22Rv1 (cell line): ENCODE data around the gene PTH2.

ENCODE experiments used
- ZFX ChIP-seq: fragments of 450-650 bp; IDR thresholded peaks from 2 replicates; pipeline ENCODE4 v1.6.1; 2017; ENCODE audit warnings: antibody characterized with exemption, borderline replicate concordance
- TF ChIP-seq, protein P1 (sequence below): fragments of 450-650 bp; IDR thresholded peaks from 2 replicates; pipeline ENCODE4 v1.5.1; 2017; ENCODE audit warnings: mild to moderate bottlenecking

DNA sequence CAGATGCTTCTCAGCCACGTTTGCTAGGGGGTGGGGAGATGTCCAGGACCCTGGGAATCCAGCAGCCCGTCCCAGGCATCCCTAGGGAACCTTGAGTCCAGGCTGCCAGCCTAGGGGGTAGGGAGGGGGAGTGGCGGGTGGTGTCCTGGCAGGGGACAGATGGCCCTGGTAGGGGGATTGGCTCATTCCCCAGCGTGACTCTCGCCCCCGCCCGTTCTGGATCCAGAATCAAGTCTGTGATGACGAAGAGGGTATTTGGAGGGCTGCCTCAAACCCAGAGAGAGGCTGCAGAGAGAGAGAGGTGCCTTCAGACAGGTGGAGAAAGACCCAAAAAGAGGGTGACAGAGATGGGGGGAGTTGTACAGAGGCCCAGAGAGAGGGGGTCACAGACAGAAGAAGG, 14.0 kb upstream of the PTH2 start:
- TF ChIP-seq, protein P1, sequence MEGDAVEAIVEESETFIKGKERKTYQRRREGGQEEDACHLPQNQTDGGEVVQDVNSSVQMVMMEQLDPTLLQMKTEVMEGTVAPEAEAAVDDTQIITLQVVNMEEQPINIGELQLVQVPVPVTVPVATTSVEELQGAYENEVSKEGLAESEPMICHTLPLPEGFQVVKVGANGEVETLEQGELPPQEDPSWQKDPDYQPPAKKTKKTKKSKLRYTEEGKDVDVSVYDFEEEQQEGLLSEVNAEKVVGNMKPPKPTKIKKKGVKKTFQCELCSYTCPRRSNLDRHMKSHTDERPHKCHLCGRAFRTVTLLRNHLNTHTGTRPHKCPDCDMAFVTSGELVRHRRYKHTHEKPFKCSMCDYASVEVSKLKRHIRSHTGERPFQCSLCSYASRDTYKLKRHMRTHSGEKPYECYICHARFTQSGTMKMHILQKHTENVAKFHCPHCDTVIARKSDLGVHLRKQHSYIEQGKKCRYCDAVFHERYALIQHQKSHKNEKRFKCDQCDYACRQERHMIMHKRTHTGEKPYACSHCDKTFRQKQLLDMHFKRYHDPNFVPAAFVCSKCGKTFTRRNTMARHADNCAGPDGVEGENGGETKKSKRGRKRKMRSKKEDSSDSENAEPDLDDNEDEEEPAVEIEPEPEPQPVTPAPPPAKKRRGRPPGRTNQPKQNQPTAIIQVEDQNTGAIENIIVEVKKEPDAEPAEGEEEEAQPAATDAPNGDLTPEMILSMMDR = no peak
- no peak for TF ChIP-seq ZFX
